OCI-LY7 (cell line): ENCODE measurements around the gene AKAP13.

Experiments
- EZH2phosphoT487 ChIP-seq: fragments of 200-600 bp; sonication (generic); IDR thresholded peaks from 2 replicates; pipeline ENCODE4 v1.6.1; 2018; ENCODE audit warnings: low read depth, borderline replicate concordance, mild to moderate bottlenecking, mixed run types, antibody characterized with exemption, low read length, moderate library complexity, mixed read lengths
- TF ChIP-seq, protein P1 (sequence below): fragments of 200-600 bp; sonication (generic); conservative IDR thresholded peaks from 2 replicates; pipeline ENCODE4 v1.5.1; 2014; ENCODE audit warnings: mild to moderate bottlenecking, antibody characterized with exemption, low read length, moderate library complexity, mixed read lengths

DNA sequence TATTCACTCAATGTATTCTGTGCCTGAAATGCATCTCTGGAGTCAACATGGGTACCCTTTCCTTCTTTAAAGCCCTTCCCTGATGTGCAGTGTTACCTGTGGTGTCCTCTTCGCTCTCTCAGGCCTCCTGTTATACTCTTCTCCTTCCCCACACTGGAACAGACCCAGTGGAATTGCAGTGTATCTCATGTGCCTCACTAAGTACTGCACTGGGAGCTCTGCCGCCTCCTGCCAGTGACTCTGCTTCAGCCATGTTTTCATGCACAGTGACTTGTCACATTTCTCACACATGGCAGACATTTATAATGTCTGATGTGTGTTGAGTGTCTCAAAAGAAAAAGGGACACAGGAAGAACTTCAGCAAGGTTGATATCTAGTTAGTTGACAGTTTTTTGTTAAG is 223.3 kb downstream of the AKAP13 start:
- no peak for TF ChIP-seq EZH2phosphoT487
- TF ChIP-seq, protein P1, sequence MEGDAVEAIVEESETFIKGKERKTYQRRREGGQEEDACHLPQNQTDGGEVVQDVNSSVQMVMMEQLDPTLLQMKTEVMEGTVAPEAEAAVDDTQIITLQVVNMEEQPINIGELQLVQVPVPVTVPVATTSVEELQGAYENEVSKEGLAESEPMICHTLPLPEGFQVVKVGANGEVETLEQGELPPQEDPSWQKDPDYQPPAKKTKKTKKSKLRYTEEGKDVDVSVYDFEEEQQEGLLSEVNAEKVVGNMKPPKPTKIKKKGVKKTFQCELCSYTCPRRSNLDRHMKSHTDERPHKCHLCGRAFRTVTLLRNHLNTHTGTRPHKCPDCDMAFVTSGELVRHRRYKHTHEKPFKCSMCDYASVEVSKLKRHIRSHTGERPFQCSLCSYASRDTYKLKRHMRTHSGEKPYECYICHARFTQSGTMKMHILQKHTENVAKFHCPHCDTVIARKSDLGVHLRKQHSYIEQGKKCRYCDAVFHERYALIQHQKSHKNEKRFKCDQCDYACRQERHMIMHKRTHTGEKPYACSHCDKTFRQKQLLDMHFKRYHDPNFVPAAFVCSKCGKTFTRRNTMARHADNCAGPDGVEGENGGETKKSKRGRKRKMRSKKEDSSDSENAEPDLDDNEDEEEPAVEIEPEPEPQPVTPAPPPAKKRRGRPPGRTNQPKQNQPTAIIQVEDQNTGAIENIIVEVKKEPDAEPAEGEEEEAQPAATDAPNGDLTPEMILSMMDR: no peak
